Muscle of back (tissue), 11 donors: Measurements from ENCODE around the gene NT5C. TPM values are rescaled to one million over a fixed set of nuclear protein-coding genes. Genes with fewer than 3 reads are reported as not detected.

Experiments
- DNase-seq, 3 donors: peaks; one replicate each; pipeline versions ENCODE4 v3.0.0 to v3.0.0-alpha.2; 2013
- polyA plus RNA-seq, 10 donors: library from polyadenylated mRNA; unstranded; fragments of 120-200 nt; gene quantifications; one replicate each; pipeline ENCODE4 v1.2.1, GENCODE V29; 2013; ENCODE audit not compliant: insufficient read length in 10 of 10

Gene NT5C
- polyA plus RNA-seq, 10 donors: 30.3 to 42.9 (median 38.6) TPM

- DNase-seq: no peak
These were observed 7.3 kb downstream of the NT5C start for GRCh38 chr17:75124041-75124818.

- no peak for DNase-seq
These were observed 13.2 kb downstream of the NT5C start for GRCh38 chr17:75118307-75118706.

GRCh38 chr17:75116737-75117136 is 14.8 kb downstream of the NT5C start:
- DNase-seq: peak in 1 of 3 donors; percentile 44

- no peak for DNase-seq
These were observed 16.0 kb downstream of the NT5C start for GRCh38 chr17:75115555-75115954.

- no peak for DNase-seq
These were observed 16.8 kb downstream of the NT5C start for GRCh38 chr17:75114552-75115314.

- peak; percentile 91 to 95 (median 94) for DNase-seq
These were observed 17.6 kb downstream of the NT5C start for GRCh38 chr17:75113798-75114551.

- DNase-seq: no peak
These were observed 19.7 kb downstream of the NT5C start for GRCh38 chr17:75111777-75112335.

GRCh38 chr17:75110234-75110937 is 21.2 kb downstream of the NT5C start:
- peak in 1 of 3 donors; percentile 45 for DNase-seq

- DNase-seq: peak; percentile 79 to 94 (median 92)
These were observed 21.9 kb downstream of the NT5C start, which contains the start of gene ARMC7 for GRCh38 chr17:75109407-75110233. Gene ARMC7 (plus strand): TSS chr17:75109969. CDS start chr17:75110289, 320 bp downstream.

GRCh38 chr17:75109046-75109406 is 22.5 kb downstream of the NT5C start:
- no peak for DNase-seq

- peak in 1 of 3 donors; percentile 3 for DNase-seq
These were observed 23.3 kb downstream of the NT5C start for GRCh38 chr17:75108193-75108592.

GRCh38 chr17:75105126-75106080 is 26.1 kb downstream of the NT5C start:
- DNase-seq: peak in 1 of 3 donors; percentile 36

GRCh38 chr17:75103601-75104554 is 27.7 kb downstream of the NT5C start:
- DNase-seq: no peak

GRCh38 chr17:75102385-75102821 is 29.1 kb downstream of the NT5C start:
- DNase-seq: peak in 1 of 3 donors; percentile 24

- DNase-seq: peak in 1 of 3 donors; percentile 2
These were observed 31.5 kb downstream of the NT5C start for GRCh38 chr17:75099881-75100595.

- DNase-seq: no peak
These were observed 32.7 kb downstream of the NT5C start for GRCh38 chr17:75098861-75099260.

- peak in 1 of 3 donors; percentile 0 for DNase-seq
These were observed 33.7 kb downstream of the NT5C start for GRCh38 chr17:75097865-75098264.
